GDM1 (cell line): Measurements from ENCODE around the gene GOLGA6A.
"Not testable (repeated sequence)": the region's sequence is repeated elsewhere in the genome, so short reads cannot be mapped to it uniquely, and the experiment has no call there.

Experiments used
- DNase-seq: peaks from one replicate; lab custom pipeline; 2025; lab: John Stamatoyannopoulos, UW

Gene GOLGA6A

GRCh38 chr15:74052271-74053260 is 29.8 kb downstream of the GOLGA6A start:
- DNase-seq, result not testable (repeated sequence)

GRCh38 chr15:74050556-74051234 is 31.7 kb downstream of the GOLGA6A start:
- no peak for DNase-seq

- DNase-seq, result no peak
Measured at GRCh38 chr15:74050127-74050526, 32.2 kb downstream of the GOLGA6A start.

GRCh38 chr15:74046275-74046674 is 36.1 kb downstream of the GOLGA6A start:
- DNase-seq, result no peak

GRCh38 chr15:74045636-74046274 is 36.6 kb downstream of the GOLGA6A start:
- no peak for DNase-seq

GRCh38 chr15:74045184-74045583 is 37.2 kb downstream of the GOLGA6A start:
- DNase-seq, result no peak

DNA sequence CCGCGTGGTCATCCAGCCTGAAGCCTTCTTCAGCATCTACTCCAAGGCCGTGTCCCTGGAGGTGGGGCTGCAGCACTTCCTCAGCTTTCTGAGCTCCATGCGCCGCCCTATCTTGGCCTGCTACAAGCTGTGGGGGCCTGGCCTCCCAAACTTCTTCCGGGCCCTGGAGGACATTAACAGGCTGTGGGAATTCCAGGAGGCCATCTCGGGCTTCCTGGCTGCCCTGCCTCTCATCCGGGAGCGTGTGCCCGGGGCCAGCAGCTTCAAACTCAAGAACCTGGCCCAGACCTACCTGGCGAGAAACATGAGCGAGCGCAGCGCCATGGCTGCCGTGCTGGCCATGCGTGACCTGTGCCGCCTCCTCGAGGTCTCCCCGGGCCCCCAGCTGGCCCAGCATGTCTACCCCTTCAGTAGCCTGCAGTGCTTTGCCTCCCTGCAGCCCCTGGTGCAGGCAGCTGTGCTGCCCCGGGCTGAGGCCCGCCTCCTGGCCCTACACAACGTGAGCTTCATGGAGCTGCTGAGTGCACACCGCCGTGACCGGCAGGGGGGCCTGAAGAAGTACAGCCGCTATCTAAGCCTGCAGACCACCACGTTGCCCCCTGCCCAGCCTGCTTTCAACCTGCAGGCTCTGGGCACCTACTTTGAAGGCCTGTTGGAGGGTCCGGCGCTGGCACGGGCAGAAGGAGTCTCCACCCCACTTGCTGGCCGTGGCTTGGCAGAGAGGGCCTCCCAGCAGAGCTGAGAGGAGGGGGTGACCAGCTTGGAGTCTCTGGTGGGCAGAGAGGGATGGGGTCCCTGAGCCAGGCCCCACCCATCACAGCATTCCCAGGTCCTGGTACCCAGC is 37.9 kb downstream of the GOLGA6A start:
- no peak for DNase-seq

- DNase-seq, result no peak
Measured at GRCh38 chr15:74043425-74044266, 38.7 kb downstream of the GOLGA6A start.

GRCh38 chr15:74042603-74043424 is 39.5 kb downstream of the GOLGA6A start:
- no peak for DNase-seq

GRCh38 chr15:74041777-74042435 is 40.4 kb downstream of the GOLGA6A start:
- no peak for DNase-seq

- no peak for DNase-seq
Measured at GRCh38 chr15:74041311-74041756, 41.0 kb downstream of the GOLGA6A start.

- no peak for DNase-seq
Measured at GRCh38 chr15:74040109-74040850, 42.1 kb downstream of the GOLGA6A start.

GRCh38 chr15:74039656-74040010 is 42.7 kb downstream of the GOLGA6A start:
- DNase-seq, result no peak

- no peak for DNase-seq
Measured at GRCh38 chr15:74038707-74039655, 43.4 kb downstream of the GOLGA6A start.

GRCh38 chr15:74037171-74038117 is 44.9 kb downstream of the GOLGA6A start:
- no peak for DNase-seq
